GM19193 (cell line): ENCODE measurements around the gene TBPL1.

ENCODE experiments used
- POLR2A ChIP-seq: IDR thresholded peaks from 4 replicates; pipeline ENCODE4 v1.6.1; 2011; ENCODE audit not compliant: insufficient read depth, insufficient read length; ENCODE audit errors: extremely low read depth

TBPL1 gene

GRCh38 chr6:133947302-133947900 is 5.6 kb upstream of the TBPL1 start:
- TF ChIP-seq POLR2A, result no peak

- TF ChIP-seq POLR2A, result no peak
Observed at GRCh38 chr6:133948472-133948871, 4.6 kb upstream of the TBPL1 start.

- no peak for TF ChIP-seq POLR2A
Observed at GRCh38 chr6:133951227-133951626, 1.8 kb upstream of the TBPL1 start.

- peak; percentile 73 for TF ChIP-seq POLR2A
Observed at GRCh38 chr6:133951881-133952814, 876 bp upstream of the TBPL1 start.

- TF ChIP-seq POLR2A, result no peak
Observed at GRCh38 chr6:133953634-133954415, 801 bp downstream of the TBPL1 start.

- no peak for TF ChIP-seq POLR2A
Observed at GRCh38 chr6:133954657-133955576, 1.9 kb downstream of the TBPL1 start.

GRCh38 chr6:133955582-133956415 is 2.8 kb downstream of the TBPL1 start:
- no peak for TF ChIP-seq POLR2A

GRCh38 chr6:133956416-133957049 is 3.5 kb downstream of the TBPL1 start:
- no peak for TF ChIP-seq POLR2A

- no peak for TF ChIP-seq POLR2A
Observed at GRCh38 chr6:133957227-133957626, 4.2 kb downstream of the TBPL1 start.

- no peak for TF ChIP-seq POLR2A
Observed at GRCh38 chr6:133957780-133958242, 4.8 kb downstream of the TBPL1 start.

- TF ChIP-seq POLR2A, result no peak
Observed at GRCh38 chr6:133958791-133959190, 5.8 kb downstream of the TBPL1 start.

- no peak for TF ChIP-seq POLR2A
Observed at GRCh38 chr6:133959667-133960368, 6.8 kb downstream of the TBPL1 start.
